Upper lobe of left lung (tissue), 6 donors: ENCODE results near the gene GNAZ. TPM values are rescaled to one million over a fixed set of nuclear protein-coding genes. Genes with fewer than 3 reads are reported as not detected.

Experiments
- ATAC-seq, 2 donors: fragments of 200-7000 bp; cut with Tn5 transposase; one replicate each; pipeline ENCODE4 v1.9.1; 2022; ENCODE audit warnings: mild to moderate bottlenecking in 2 of 2, moderate library complexity in 2 of 2; ENCODE audit not compliant: low FRiP score in 2 of 2
- DNase-seq, 2 donors: peaks; one replicate each; pipeline ENCODE4 v3.0.0-alpha.2; 2019 to 2020
- H3K27ac ChIP-seq, 4 donors: fragments of 200-600 bp; sonication (generic); one replicate each; pipeline ENCODE4 v1.5.1; 2016 to 2019
- H3K27me3 ChIP-seq, 4 donors: fragments of 200-600 bp; sonication (generic); one replicate each; pipeline ENCODE4 v1.5.1; 2017 to 2019
- H3K36me3 ChIP-seq, 4 donors: fragments of 200-600 bp; sonication (generic); one replicate each; pipeline ENCODE4 v1.5.1; 2016 to 2019
- H3K4me1 ChIP-seq, 4 donors: fragments of 200-600 bp; sonication (generic); one replicate each; pipeline ENCODE4 v1.5.1; 2018 to 2019
- H3K4me3 ChIP-seq, 4 donors: fragments of 200-600 bp; sonication (generic); one replicate each; pipeline ENCODE4 v1.5.1; 2017 to 2019; ENCODE audit warnings: mild to moderate bottlenecking in 2 of 4, moderate library complexity in 1 of 4
- H3K9me3 ChIP-seq, 4 donors: fragments of 200-600 bp; sonication (generic); one replicate each; pipeline ENCODE4 v1.5.1; 2018 to 2019
- CTCF ChIP-seq, 6 experiments: fragments of 450-650 bp in 4 of 6; fragments of 200-600 bp in 2 of 6; sonication (generic) in 2 of 6; IDR thresholded peaks; one replicate each; pipeline ENCODE4 v1.5.1; 2016 to 2019; ENCODE audit warnings: antibody characterized with exemption in 6 of 6
- EP300 ChIP-seq, 4 donors: sonication (generic); formaldehyde crosslinking; IDR thresholded peaks; one replicate each; pipeline ENCODE4 v1.5.1; 2017; ENCODE audit warnings: antibody characterized with exemption in 4 of 4, control low read depth in 2 of 4
- POLR2A ChIP-seq, 4 donors: fragments of 450-650 bp; IDR thresholded peaks; one replicate each; pipeline ENCODE4 v1.5.1; 2016 to 2017; ENCODE audit warnings: antibody characterized with exemption in 4 of 4, mild to moderate bottlenecking in 2 of 4
- POLR2AphosphoS5 ChIP-seq, 2 donors: sonication (generic); formaldehyde crosslinking; IDR thresholded peaks; one replicate each; pipeline ENCODE4 v1.5.1; 2017; ENCODE audit warnings: antibody characterized with exemption in 2 of 2
- WGBS, 2 donors: methylation state at CpG; one replicate each; pipeline ENCODE4 v1.1.5; 2017 to 2018; 5-methylcytosine and 5-hydroxymethylcytosine counted together
- total RNA-seq, 6 donors: library from RNA; depleted of rRNA in 4 of 6; stranded (reverse); fragments of >200 nt in 4 of 6; gene quantifications; one replicate each; pipeline versions ENCODE4 v1.1.0 to v1.2.1, GENCODE V29; 2016 to 2021
- donor health status: DM: no; HTN: no; CAD: no; lungs with moderate emphysema.
- donor health status: DM: no; HTN: yes; CAD: no; lungs with severe emphysema.

GNAZ gene
- total RNA-seq, 6 donors from 2014 or later, result 0.80 to 7.3 (median 2.7) TPM; not detected in 1

- ATAC-seq, result no peak
- no peak for TF ChIP-seq CTCF (IDR thresholded peaks at IDR 0.05)
- TF ChIP-seq POLR2AphosphoS5 (IDR thresholded peaks at IDR 0.05), result no peak
- TF ChIP-seq POLR2A (IDR thresholded peaks at IDR 0.05), result no peak
- no peak for TF ChIP-seq EP300 (IDR thresholded peaks at IDR 0.05)
- WGBS, 2 donors, result 83 to 86% methylated on average over 5 to 6 of the region's 6 CpGs
- Histone ChIP-seq H3K4me3 (no peak overlapping the region), H3K9me3 (no peaks in the 10 kb centered on the region), H3K36me3 (no peaks in the 10 kb centered on the region), H3K27ac (no peak overlapping the region), H3K27me3 (no peaks in the 10 kb centered on the region), H3K4me1 (no peaks in the 10 kb centered on the region)
- DNase-seq, result no peak
Observed at GRCh38 chr22:23033116-23033905, 37.0 kb upstream of the GNAZ start.

- 95 to 96% methylated on average over 10 of the region's 10 CpGs for WGBS, 2 donors
- Histone ChIP-seq H3K27ac (no peak overlapping the region), H3K27me3 (no peaks in the 10 kb centered on the region), H3K4me3 (no peak overlapping the region), H3K4me1 (no peaks in the 10 kb centered on the region), H3K36me3 (no peaks in the 10 kb centered on the region), H3K9me3 (no peaks in the 10 kb centered on the region)
- DNase-seq (no peak), ATAC-seq (no peak)
- TF ChIP-seq POLR2A (IDR thresholded peaks at IDR 0.05) (no peak), EP300 (IDR thresholded peaks at IDR 0.05) (no peak), CTCF (IDR thresholded peaks at IDR 0.05) (no peak), POLR2AphosphoS5 (IDR thresholded peaks at IDR 0.05) (no peak)
Observed at GRCh38 chr22:23034621-23035556, 35.4 kb upstream of the GNAZ start.

GRCh38 chr22:23035557-23036277, 34.6 kb upstream of the GNAZ start:
- Histone ChIP-seq H3K36me3 (no peaks in the 10 kb centered on the region), H3K27me3 (no peaks in the 10 kb centered on the region), H3K4me3 (no peak overlapping the region), H3K9me3 (no peaks in the 10 kb centered on the region), H3K27ac (no peak overlapping the region), H3K4me1 (no peaks in the 10 kb centered on the region)
- WGBS, 2 donors, result 80 to 82% methylated on average over 5 to 6 of the region's 6 CpGs
- DNase-seq (no peak), ATAC-seq (no peak)
- TF ChIP-seq POLR2AphosphoS5 (IDR thresholded peaks at IDR 0.05) (no peak), POLR2A (IDR thresholded peaks at IDR 0.05) (no peak), EP300 (IDR thresholded peaks at IDR 0.05) (no peak), CTCF (IDR thresholded peaks at IDR 0.05) (no peak)

- ATAC-seq, result no peak
- no peak for DNase-seq
Observed at GRCh38 chr22:23036684-23037428, 33.5 kb upstream of the GNAZ start.

More at GRCh38 chr22:23036684-23037428, 33.5 kb upstream of the GNAZ start:
- H3K9me3 ChIP-seq, result no peaks in the 10 kb centered on the region
- no peak overlapping the region for H3K4me3 ChIP-seq
- no peaks in the 10 kb centered on the region for H3K27me3 ChIP-seq
- no peaks in the 10 kb centered on the region for H3K36me3 ChIP-seq
- TF ChIP-seq POLR2A (IDR thresholded peaks at IDR 0.05) (no peak), CTCF (IDR thresholded peaks at IDR 0.05) (no peak), EP300 (IDR thresholded peaks at IDR 0.05) (no peak), POLR2AphosphoS5 (IDR thresholded peaks at IDR 0.05) (no peak)
- no peak overlapping the region for H3K27ac ChIP-seq
- no peaks in the 10 kb centered on the region for H3K4me1 ChIP-seq
- WGBS, 2 donors, result 68% methylated on average over 6 of the region's 6 CpGs
